ENCODE results near the gene PTAR1. TPM values are rescaled to one million over a fixed set of nuclear protein-coding genes. Genes with fewer than 3 reads are reported as not detected.
A peak's percentile ranks its signal among the peaks of the same experiment; 100 is the strongest.

Gene PTAR1
- total RNA-seq, 1 donor from 2014 or later: 45.9 TPM

DNA sequence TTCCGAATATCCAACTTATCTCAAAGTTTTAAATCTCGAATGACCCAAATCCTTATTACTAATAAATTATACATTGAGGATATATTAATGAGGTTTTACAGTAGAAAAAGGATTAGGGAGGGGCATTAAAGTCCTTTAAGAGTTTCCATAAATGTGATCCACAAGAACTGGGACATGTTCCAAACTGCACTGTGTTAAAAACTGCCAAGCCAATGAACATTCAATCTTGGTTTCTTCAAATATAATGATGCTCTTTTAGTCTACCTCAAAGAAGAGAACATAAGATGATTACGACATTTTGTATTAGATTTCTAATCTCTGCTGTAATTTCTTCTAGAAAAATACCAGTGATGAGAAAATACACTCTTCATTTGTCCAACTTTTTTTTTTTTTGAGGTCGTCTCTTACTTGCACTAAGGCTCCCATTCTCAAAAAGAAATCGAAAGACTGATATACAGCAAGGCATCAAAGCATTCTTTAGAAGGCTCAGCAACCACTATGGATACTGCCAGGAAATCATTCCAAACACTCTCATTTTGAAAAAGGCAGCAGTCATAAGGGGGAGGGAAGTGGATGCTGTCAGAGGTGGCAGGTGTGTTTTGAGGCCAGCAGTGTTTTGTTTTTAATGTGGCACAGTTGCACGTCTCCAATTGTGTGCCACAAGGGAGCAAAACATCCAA lies 1.7 kb downstream of the PTAR1 start:
- Histone ChIP-seq H3K9me3 (ENCODE audit: control insufficient read depth in 3 of 3, low read length in 3 of 3) (no peaks in the 10 kb centered on the region), H3K4me1 (ENCODE audit: control insufficient read depth in 3 of 3, insufficient read depth in 3 of 3, low read length in 3 of 3) (peaks cover 6 to 17% (median 11%) of the 10 kb centered on the region in 3 donors), H3K36me3 (ENCODE audit: control insufficient read depth in 3 of 3, insufficient read depth in 3 of 3, low read length in 3 of 3) (no peaks in the 10 kb centered on the region), H3K4me3 (ENCODE audit: low read length in 3 of 3) (peak overlapping the region in 1 of 3 donors; percentile 18), H3K9ac (ENCODE audit: low read depth in 1 of 3, low read length in 3 of 3) (peak overlapping the region in 1 of 3 donors; percentile 93), H3K27me3 (ENCODE audit: control insufficient read depth in 3 of 3, insufficient read depth in 3 of 3, low read length in 3 of 3) (no peaks in the 10 kb centered on the region), H3K27ac (ENCODE audit: low read depth, low read length) (no peak overlapping the region)

DNA sequence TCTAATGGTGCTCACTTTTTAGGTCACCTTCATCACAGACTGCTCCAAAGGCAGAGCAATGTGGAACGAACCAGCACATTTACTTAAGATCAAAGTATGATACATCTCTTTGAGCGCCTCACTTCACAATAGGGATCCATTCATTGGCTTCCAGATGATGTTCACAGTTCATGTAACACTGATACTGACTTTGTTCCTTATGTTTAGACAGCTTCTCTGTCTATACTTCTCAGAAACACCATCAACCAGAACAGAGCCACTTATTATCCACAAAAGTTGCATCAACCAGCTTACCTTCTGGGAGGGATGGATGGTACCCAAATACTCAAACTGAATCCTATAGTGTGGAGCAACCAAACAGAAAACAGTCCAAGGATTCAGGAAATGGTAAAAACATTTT lies 4.6 kb downstream of the PTAR1 start:
- no peaks in the 10 kb centered on the region for H3K27me3 ChIP-seq (ENCODE audit: control insufficient read depth in 3 of 3, insufficient read depth in 3 of 3, low read length in 3 of 3)
- H3K9me3 ChIP-seq (ENCODE audit: control insufficient read depth in 3 of 3, low read length in 3 of 3): no peaks in the 10 kb centered on the region
- no peak overlapping the region for H3K9ac ChIP-seq (ENCODE audit: low read depth in 1 of 3, low read length in 3 of 3)
- no peak overlapping the region for H3K27ac ChIP-seq (ENCODE audit: low read depth, low read length)
- peaks cover 6 to 17% (median 11%) of the 10 kb centered on the region in 3 donors for H3K4me1 ChIP-seq (ENCODE audit: control insufficient read depth in 3 of 3, insufficient read depth in 3 of 3, low read length in 3 of 3)
- H3K36me3 ChIP-seq (ENCODE audit: control insufficient read depth in 3 of 3, insufficient read depth in 3 of 3, low read length in 3 of 3): no peaks in the 10 kb centered on the region
- no peak overlapping the region for H3K4me3 ChIP-seq (ENCODE audit: low read length in 3 of 3)

DNA sequence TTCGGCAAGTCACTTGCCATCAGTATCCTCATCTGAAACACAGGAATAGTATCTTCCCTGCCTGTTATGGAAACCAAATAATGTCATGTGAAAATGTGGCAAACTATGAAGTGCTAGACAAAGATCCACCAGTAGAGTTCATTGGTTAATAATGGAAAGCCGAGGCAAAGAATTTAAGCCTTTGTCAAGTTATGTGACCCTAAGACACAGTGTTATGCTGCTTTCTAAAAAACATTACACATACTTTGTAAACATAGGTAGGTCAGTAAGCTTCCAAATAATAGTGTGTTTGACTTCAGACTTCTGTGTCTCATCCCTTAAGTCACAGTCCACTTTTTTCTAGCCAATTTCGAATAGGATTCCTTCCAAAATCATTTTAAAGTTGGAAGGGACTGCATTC lies 6.0 kb downstream of the PTAR1 start:
- H3K4me3 ChIP-seq (ENCODE audit: low read length in 3 of 3): no peak overlapping the region
- peaks cover 8 to 22% (median 10%) of the 10 kb centered on the region in 3 donors for H3K4me1 ChIP-seq (ENCODE audit: control insufficient read depth in 3 of 3, insufficient read depth in 3 of 3, low read length in 3 of 3)
- H3K9me3 ChIP-seq (ENCODE audit: control insufficient read depth in 3 of 3, low read length in 3 of 3): no peaks in the 10 kb centered on the region
- no peak overlapping the region for H3K9ac ChIP-seq (ENCODE audit: low read depth in 1 of 3, low read length in 3 of 3)
- H3K27me3 ChIP-seq (ENCODE audit: control insufficient read depth in 3 of 3, insufficient read depth in 3 of 3, low read length in 3 of 3): no peaks in the 10 kb centered on the region
- H3K36me3 ChIP-seq (ENCODE audit: control insufficient read depth in 3 of 3, insufficient read depth in 3 of 3, low read length in 3 of 3): no peaks in the 10 kb centered on the region
- no peak overlapping the region for H3K27ac ChIP-seq (ENCODE audit: low read depth, low read length)

DNA sequence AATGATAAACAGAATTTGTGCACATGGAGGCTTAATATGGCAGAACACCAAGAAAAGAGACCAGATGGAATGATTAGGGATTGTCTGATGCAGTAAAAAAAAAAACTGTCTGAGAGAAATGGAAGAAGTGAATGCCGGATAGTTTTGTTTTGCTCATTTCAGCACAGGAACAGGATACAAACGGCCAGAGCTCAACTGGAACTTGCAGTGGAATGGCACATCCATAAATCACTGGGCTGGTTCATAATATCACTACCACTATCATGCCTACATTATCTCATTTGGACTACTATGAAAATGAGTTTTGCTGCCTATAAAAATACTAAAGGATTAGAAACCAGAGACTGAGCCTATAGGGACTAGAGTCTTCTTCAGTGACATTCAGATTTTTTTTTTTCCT lies 9.7 kb downstream of the PTAR1 start:
- H3K4me1 ChIP-seq (ENCODE audit: control insufficient read depth in 3 of 3, insufficient read depth in 3 of 3, low read length in 3 of 3): peaks cover 7 to 18% (median 15%) of the 10 kb centered on the region in 3 donors
- H3K27me3 ChIP-seq (ENCODE audit: control insufficient read depth in 3 of 3, insufficient read depth in 3 of 3, low read length in 3 of 3): no peaks in the 10 kb centered on the region
- peaks cover 0 to 7% (median 6%) of the 10 kb centered on the region in 3 donors for H3K36me3 ChIP-seq (ENCODE audit: control insufficient read depth in 3 of 3, insufficient read depth in 3 of 3, low read length in 3 of 3)
- H3K9me3 ChIP-seq (ENCODE audit: control insufficient read depth in 3 of 3, low read length in 3 of 3): no peaks in the 10 kb centered on the region
- H3K27ac ChIP-seq (ENCODE audit: low read depth, low read length): no peak overlapping the region
- no peak overlapping the region for H3K9ac ChIP-seq (ENCODE audit: low read depth in 1 of 3, low read length in 3 of 3)
- no peak overlapping the region for H3K4me3 ChIP-seq (ENCODE audit: low read length in 3 of 3)

DNA sequence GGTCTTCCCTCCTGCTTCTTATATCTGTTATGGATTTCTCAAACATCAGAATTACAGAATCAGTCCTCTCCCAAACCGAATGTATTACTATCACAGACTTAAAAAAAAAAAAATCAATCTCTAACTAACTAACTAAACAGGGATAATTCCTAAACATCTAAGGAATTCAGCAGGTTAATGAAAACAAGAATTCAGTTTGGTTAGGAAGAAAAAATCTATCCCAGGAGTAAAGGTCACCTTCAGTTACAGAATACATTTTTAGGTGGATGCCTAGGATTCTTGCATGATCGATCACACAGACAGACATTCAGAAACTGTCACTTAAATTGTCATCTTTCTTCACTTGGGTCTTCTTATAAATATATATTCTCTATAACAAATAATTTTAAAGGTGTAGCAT lies 11.5 kb downstream of the PTAR1 start:
- Histone ChIP-seq H3K9me3 (ENCODE audit: control insufficient read depth in 3 of 3, low read length in 3 of 3) (no peaks in the 10 kb centered on the region), H3K9ac (ENCODE audit: low read depth in 1 of 3, low read length in 3 of 3) (no peak overlapping the region), H3K27ac (ENCODE audit: low read depth, low read length) (no peak overlapping the region), H3K4me3 (ENCODE audit: low read length in 3 of 3) (no peak overlapping the region), H3K36me3 (ENCODE audit: control insufficient read depth in 3 of 3, insufficient read depth in 3 of 3, low read length in 3 of 3) (peaks cover 0 to 11% (median 10%) of the 10 kb centered on the region in 3 donors), H3K4me1 (ENCODE audit: control insufficient read depth in 3 of 3, insufficient read depth in 3 of 3, low read length in 3 of 3) (peaks cover 7 to 14% (median 10%) of the 10 kb centered on the region in 3 donors), H3K27me3 (ENCODE audit: control insufficient read depth in 3 of 3, insufficient read depth in 3 of 3, low read length in 3 of 3) (no peaks in the 10 kb centered on the region)

DNA sequence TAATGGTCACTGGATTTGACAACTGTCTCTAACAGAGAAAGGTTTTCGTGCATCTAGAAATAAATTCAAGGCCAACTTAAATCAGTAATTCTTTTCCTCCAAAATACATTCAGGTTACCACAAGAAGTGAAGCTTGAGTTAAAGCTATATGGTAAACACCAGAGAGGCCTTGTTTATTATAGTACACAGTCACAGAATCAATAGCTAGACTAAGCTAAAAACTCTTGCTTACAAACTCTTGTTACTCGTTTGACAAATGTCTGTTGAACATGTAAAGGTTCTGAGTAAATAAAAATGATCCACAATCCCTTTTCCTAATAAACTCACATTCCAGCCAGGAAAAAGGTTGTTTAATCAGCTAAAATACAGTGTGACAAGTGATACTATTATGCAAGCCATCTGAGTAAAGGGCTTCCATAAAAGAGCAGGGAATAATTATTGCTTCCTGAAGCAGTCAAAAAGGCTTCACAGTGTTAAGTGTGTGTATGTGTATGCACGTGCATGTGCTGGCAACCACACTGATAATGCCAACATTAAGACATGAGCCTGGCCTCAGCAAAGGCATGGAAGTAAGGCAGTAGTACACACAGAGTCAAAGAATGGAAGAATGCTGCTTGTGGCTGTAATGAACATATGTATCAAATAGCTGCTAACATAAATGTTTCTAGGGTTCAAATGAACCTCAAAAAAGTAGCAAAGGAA lies 12.8 kb downstream of the PTAR1 start:
- no peak overlapping the region for H3K9ac ChIP-seq (ENCODE audit: low read depth in 1 of 3, low read length in 3 of 3)
- H3K27me3 ChIP-seq (ENCODE audit: control insufficient read depth in 3 of 3, insufficient read depth in 3 of 3, low read length in 3 of 3): no peaks in the 10 kb centered on the region
- H3K9me3 ChIP-seq (ENCODE audit: control insufficient read depth in 3 of 3, low read length in 3 of 3): no peaks in the 10 kb centered on the region
- H3K36me3 ChIP-seq (ENCODE audit: control insufficient read depth in 3 of 3, insufficient read depth in 3 of 3, low read length in 3 of 3): peaks cover 0 to 11% (median 10%) of the 10 kb centered on the region in 3 donors
- H3K4me1 ChIP-seq (ENCODE audit: control insufficient read depth in 3 of 3, insufficient read depth in 3 of 3, low read length in 3 of 3): peaks cover 7 to 14% (median 10%) of the 10 kb centered on the region in 3 donors
- H3K27ac ChIP-seq (ENCODE audit: low read depth, low read length): no peak overlapping the region
- H3K4me3 ChIP-seq (ENCODE audit: low read length in 3 of 3): no peak overlapping the region

DNA sequence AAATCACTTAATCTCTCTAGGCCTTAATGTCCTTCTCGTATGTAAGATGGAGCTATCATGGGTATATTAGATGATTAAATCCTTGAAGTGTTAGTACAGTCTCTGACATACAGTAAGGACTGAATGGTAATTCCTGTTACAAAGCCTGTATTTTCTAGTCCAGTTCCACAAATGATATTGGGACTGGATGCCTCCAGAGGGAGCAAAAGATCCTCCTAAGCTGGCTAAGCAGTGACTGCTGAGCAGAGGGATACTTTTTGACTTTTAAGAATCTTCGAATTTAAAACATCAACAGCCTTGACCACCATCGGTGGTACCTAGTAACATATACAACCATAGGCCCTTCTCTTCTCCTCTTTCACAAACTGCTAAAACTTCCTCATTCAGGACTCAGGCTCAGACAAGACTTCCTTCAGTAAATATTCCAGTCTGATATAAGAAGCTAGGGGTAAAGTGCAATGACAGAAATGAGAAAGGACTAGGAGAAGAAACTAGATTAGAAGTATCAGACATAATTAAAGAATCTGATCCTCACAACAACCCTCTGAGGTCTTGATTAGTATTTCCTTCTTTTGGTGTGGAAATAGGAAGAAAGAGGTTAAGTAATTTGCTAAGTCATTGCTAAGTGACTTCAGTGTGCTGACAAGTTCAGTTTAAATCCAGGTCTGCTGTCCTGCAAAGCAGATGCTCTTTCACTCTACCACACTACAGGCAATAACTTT lies 13.9 kb downstream of the PTAR1 start:
- H3K36me3 ChIP-seq (ENCODE audit: control insufficient read depth in 3 of 3, insufficient read depth in 3 of 3, low read length in 3 of 3): peaks cover 0 to 14% (median 11%) of the 10 kb centered on the region in 3 donors
- H3K27ac ChIP-seq (ENCODE audit: low read depth, low read length): no peak overlapping the region

DNA sequence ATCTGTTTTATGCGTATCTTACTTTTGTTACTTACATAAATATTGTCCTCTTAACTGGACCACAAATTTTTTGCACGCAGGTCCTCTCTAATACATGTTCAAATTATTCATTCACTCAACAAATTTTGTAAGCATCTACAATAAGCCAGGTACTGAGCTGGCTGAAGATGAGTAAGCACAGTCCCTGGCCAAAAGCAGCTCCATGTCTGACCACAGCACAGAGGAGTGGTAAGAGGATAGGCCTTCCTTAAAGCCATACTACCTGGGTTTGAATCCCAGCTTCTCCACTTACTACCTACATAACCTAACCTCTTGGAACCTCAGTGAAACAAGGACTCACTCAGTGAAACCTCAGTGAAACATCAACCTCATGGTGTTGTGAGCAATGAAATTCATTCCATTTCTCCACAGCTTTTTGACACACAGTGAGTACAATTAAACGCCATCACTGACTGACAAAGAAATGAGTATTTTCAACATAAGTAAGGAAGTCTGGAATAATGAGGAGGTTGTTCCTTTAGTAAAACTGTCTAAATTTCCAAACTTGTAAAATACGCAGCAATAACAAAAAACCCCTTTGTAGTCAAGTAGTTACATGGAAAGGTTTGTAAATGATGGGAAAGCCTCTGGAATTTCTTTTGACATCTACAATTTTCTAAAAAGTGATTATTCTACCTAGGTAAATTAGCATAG lies 15.0 kb downstream of the PTAR1 start:
- no peaks in the 10 kb centered on the region for H3K9me3 ChIP-seq (ENCODE audit: control insufficient read depth in 3 of 3, low read length in 3 of 3)
- H3K36me3 ChIP-seq (ENCODE audit: control insufficient read depth in 3 of 3, insufficient read depth in 3 of 3, low read length in 3 of 3): peaks cover 0 to 15% (median 11%) of the 10 kb centered on the region in 3 donors
- H3K4me1 ChIP-seq (ENCODE audit: control insufficient read depth in 3 of 3, insufficient read depth in 3 of 3, low read length in 3 of 3): peaks cover 3 to 14% (median 7%) of the 10 kb centered on the region in 3 donors
- H3K27me3 ChIP-seq (ENCODE audit: control insufficient read depth in 3 of 3, insufficient read depth in 3 of 3, low read length in 3 of 3): no peaks in the 10 kb centered on the region
- H3K4me3 ChIP-seq (ENCODE audit: low read length in 3 of 3): no peak overlapping the region
- no peak overlapping the region for H3K9ac ChIP-seq (ENCODE audit: low read depth in 1 of 3, low read length in 3 of 3)
- H3K27ac ChIP-seq (ENCODE audit: low read depth, low read length): no peak overlapping the region

More for the DNA sequence above, 13.9 kb downstream of the PTAR1 start:
- Histone ChIP-seq H3K9ac (ENCODE audit: low read depth in 1 of 3, low read length in 3 of 3) (no peak overlapping the region), H3K9me3 (ENCODE audit: control insufficient read depth in 3 of 3, low read length in 3 of 3) (no peaks in the 10 kb centered on the region), H3K4me1 (ENCODE audit: control insufficient read depth in 3 of 3, insufficient read depth in 3 of 3, low read length in 3 of 3) (peaks cover 7 to 14% (median 10%) of the 10 kb centered on the region in 3 donors), H3K4me3 (ENCODE audit: low read length in 3 of 3) (no peak overlapping the region), H3K27me3 (ENCODE audit: control insufficient read depth in 3 of 3, insufficient read depth in 3 of 3, low read length in 3 of 3) (no peaks in the 10 kb centered on the region)

DNA sequence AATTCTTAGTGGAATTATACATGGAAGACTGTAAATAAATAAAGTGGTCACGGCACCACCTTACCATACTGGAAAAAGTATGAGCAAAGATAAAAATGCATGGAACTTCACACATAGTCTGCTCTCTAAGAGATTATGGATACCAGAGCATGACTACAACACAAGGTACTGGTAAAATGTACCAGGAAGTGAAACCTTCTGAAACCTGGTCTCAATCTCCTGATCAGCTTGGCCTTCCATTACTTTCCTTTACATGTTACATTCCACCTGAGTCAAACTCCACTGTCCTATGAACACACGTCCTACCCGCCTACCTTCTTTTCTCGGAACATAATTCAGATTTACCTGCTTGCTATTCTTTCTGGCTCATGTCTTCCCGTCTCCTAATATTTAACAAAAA lies 15.9 kb downstream of the PTAR1 start:
- Histone ChIP-seq H3K9ac (ENCODE audit: low read depth in 1 of 3, low read length in 3 of 3) (no peak overlapping the region), H3K36me3 (ENCODE audit: control insufficient read depth in 3 of 3, insufficient read depth in 3 of 3, low read length in 3 of 3) (peaks cover 0 to 15% (median 11%) of the 10 kb centered on the region in 3 donors)

More for the DNA sequence above, 15.9 kb downstream of the PTAR1 start:
- Histone ChIP-seq H3K9me3 (ENCODE audit: control insufficient read depth in 3 of 3, low read length in 3 of 3) (no peaks in the 10 kb centered on the region), H3K27ac (ENCODE audit: low read depth, low read length) (no peak overlapping the region), H3K27me3 (ENCODE audit: control insufficient read depth in 3 of 3, insufficient read depth in 3 of 3, low read length in 3 of 3) (no peaks in the 10 kb centered on the region), H3K4me3 (ENCODE audit: low read length in 3 of 3) (no peak overlapping the region), H3K4me1 (ENCODE audit: control insufficient read depth in 3 of 3, insufficient read depth in 3 of 3, low read length in 3 of 3) (peaks cover 3 to 14% (median 5%) of the 10 kb centered on the region in 3 donors)
